ENCODE data around the gene P3H2.
A peak's percentile ranks its signal among the peaks of the same experiment; 100 is the strongest.
"Not testable (repeated sequence)": the region's sequence is repeated elsewhere in the genome, so short reads cannot be mapped to it uniquely, and the experiment has no call there.

P3H2 gene

DNA sequence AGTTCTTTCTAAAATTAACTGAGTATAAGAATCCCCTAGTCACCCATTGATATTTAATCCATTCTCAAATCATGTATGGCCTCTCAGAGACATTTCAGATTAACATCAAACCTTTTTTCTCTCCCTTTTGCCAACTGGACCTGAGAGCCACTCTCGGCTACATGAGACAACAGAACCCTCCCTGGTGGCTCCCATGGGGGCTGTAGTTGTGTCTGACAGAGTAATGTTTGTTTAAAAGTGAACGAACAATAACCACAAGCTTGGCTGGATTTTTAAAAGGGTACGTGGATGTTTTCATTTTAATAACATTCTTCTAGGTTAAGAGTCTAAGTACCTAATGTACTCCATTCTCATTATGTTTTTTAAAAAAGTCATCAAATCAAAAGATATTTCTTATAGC is 37.1 kb downstream of the P3H2 start:
- no peak for DNase-seq

DNA sequence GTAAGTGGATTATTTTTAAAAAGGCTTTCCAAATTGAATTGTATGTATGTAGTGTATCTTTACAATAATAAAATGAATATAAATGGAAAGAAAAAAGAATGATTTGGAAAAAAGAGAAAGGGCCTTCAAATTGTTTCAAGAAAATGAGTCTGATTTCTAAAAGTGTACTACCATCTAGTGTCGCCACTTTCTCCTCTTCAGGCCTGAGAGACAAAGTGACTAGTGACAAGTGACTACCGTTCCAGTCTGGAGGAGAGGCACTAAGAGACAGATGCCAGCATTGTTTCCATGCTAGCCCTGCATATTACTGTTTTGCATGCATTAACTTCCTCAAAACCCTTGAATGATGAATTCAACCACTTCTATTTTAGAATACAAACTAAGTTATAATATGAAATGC is 39.3 kb downstream of the P3H2 start:
- DNase-seq: no peak

DNA sequence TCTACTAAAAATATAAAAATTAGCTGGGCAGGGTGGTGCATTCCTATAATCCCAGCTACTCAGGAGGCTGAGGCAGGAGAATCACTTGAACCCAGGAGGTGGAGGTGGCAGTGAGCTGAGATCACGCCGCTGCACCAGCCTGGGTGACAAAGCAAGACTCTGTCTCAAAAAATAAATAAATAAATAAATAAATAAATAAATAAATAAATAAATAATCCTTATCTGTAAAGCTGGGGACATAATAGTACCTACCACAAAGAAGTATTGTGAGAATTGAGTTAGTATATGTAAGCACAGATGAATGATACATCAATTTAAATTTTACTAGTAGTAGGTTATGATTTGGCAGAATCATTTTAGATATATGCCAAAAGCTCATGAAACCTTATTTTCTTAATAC is 41.5 kb downstream of the P3H2 start:
- not testable (repeated sequence) for DNase-seq

DNA sequence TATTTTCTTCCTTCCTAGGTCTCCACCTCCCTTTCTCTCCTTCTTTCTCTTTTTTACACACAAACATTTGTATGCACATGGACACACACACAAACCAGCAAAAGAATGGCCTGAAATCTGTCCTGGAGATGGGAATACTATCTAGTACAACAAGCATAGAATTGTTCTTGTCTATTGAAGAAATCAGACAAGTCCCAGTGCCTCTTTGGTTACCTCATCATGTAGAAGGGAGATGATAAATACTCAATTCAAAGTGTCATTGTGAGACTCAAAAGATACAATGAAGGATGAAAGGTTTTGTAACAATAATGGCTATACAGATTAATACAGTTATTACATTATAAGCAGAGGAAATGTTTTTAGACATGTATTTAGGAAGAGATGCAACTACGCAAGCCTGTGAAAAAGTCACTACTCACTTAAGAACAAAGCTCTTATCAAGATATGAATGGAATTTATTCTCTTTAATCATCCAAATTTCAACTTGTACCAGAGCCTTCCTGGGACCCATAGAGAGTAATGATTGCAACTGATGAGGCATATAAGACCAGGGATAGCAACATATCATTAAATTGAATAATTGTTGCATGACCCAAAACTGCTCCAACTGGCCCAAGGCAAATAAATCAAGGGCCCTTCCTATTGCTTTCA is 43.2 kb downstream of the P3H2 start:
- no peak for DNase-seq

DNA sequence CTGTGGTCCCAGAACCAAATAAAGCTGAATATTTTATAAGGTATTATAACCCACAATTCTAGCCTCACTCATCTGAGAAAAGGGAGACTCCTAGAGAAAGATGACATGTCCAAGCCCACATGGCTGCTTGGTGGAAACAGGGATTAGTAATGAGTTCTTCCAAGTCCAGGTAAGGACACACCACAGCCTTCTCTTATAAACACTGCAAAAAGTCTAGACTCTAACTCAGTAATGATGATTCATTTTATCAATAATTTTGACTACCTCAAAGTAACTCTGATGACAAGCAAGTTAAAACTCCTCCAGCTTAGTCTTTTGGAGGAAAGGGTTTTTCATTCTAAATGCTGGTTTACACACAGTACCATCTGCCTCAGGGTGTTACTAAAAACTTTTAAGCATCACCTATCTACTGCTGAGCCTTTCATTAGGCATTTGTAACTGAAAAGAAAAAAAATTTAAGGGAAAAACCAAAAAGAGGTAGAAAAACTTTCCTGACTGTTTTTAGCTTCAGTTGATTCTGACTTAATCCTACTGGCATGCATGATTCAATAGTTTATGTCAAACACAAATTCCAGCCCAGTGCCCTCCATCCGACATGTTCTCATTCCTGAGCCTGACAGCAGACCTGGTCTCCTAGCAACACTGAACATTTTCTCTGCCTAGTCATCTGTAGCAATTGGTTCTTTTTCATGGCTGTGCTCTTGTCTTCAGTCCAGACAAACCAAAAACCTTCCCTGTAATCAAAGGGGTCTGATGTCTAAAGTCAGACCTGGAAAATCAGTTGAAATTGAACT is 43.9 kb downstream of the P3H2 start:
- peak in 1 of 3 experiments; percentile 26 for DNase-seq

DNA sequence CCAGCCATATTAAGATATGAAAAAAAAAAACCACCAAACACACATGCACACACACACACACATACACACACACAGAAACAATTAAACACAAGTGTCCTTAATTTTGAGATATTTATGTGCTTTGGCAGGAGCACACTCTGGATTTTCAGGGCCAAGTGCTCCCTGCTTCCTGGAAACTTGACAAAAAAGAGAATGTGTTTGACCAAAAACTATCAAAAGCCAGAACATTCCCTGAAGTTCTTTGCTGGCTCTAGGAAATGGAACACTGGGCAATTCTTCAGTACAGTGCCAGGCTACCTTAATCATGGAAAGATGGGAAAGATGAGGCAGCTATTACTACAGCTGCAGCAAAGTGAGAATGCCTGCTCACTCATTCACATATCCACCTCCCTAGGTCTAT is 44.6 kb downstream of the P3H2 start:
- DNase-seq: no peak

DNA sequence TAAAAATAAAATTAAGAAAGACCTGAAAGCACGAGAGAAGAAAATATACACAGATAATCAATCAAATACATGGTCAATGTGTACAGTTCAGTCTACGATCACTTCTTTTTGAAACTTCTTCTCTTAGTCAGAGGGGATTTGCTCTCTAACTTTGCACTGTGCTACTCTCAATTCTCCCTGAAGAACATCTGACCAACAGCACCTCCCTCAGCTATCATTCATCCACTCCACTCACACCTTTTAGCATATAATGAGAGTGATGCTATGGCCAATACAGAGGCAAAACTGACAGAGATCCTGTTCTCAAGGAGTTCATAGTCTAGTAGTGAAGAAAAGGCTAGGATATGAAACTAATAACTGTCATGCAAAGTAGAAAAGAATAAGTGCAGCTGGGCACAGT is 45.9 kb downstream of the P3H2 start:
- DNase-seq: no peak

DNA sequence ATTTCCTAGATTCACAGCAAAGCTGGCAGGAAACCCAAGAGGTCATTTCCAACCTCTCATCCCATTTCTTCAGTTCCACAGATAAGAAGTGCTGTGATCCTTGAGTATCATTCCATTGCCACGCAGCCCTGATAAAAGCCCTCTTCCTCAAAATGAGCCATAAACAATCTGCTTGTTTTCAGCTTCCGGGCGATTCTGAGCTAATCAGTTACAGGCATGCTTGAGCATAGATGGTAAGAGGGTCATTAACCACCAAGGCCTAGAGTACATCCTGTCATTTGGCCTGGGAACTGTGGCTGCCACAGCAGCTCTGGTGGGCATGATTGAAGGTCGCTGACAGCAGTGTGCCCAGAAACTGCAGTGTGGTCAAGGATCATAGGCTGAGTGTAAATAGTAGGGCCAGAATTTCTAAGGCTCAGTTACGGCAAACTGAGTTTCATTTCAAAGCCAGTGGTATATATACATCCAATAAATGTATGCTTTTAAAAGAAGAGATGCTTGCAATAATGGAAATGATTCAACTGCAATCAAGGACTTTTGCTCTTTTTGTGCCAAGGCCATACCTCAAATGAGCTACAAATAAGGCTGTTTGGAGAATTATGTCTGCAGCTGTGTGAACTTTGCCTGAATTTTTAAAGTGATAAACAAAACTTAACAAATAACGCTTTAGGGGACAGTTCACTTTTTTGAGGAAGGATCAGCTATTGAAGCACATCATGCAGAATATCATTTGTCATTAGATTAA is 47.3 kb downstream of the P3H2 start:
- DNase-seq: peak in 1 of 3 experiments; percentile 33

DNA sequence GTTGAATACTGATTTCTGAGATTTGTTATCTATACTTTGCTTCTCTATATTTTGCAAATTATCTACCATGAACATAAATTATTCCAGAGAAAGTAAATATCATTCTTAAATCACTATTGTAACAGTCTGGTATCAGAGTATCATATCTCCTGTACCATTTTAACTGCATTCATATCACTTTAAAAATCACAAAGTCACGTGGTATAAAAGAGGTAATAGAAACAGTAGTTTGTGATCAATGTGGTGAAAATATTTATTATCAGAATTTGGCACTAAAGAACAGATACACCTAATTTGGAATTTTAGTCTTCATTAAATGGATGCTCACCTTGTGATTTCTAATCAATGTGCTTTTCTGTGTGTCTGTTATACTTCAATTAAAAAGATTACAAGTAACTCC is 47.8 kb downstream of the P3H2 start:
- DNase-seq: no peak

DNA sequence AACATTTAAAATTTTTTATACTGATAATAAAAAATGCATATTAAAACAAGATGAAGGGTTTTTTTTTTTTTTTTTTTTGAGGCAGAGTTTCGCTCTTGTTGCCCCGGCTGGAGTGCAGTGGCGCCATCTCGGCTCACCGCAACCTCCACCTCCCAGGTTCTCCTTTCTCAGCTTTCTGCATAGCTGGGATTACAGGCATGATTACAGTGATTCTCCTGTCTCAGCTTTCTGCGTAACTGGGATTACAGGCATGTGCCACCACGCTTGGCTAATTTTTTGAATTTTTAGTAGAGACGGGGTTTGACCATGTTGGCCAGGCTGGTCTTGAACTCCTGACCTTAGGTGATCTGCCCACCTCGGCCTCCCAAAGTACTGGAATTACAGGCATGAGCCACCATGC is 48.8 kb downstream of the P3H2 start:
- not testable (repeated sequence) for DNase-seq

DNA sequence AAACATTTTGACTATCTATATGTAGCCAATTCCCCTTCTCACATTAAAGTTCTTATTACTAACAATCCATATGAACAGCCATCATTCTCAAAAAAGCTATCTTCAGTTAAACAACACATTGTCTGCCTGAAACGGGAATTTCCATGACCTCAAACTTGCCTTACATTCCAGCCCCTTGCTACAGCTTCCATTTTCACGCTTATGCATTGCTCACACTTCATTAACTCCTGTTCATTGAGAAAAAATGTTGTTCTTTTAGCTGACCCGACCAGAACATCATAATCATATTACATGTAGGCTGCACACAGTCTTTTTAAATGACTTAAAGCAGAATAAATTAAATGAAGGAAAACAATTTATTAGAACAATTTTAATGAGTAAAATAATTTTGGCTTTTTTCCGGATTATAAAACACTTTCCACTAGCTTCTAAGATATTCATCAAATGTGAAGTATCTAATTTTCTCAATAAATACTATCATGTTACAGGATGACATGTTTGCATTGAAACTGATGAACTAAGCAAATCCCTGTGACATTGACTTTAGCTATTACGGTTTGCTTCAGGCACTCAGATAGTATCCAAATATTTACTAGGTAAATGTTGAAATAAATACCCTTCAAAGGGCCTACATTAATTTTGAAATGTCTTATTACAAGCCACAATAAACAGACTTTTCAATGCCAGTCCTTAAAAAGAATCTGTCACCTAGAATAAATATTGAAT is 49.9 kb downstream of the P3H2 start:
- DNase-seq: peak in 1 of 3 experiments; percentile 63

DNA sequence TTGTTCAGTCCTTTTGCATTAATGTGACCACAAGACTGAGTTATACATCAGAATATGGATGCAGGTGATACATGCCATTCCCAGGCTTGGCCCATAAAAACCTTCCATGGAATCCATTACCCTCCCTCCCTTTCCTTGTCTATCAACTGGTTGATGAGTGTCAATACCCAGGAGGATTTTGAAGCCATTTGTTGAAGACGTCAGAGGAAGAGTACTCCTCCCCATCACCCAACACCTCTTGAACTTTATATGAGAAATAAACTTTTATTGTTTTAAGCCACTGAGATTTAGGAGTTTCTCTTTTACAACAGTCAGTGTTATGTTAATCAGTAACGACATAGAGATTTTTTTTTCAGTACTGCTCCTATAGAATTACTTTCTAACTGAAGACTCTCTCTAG is 55.5 kb downstream of the P3H2 start:
- DNase-seq: no peak

DNA sequence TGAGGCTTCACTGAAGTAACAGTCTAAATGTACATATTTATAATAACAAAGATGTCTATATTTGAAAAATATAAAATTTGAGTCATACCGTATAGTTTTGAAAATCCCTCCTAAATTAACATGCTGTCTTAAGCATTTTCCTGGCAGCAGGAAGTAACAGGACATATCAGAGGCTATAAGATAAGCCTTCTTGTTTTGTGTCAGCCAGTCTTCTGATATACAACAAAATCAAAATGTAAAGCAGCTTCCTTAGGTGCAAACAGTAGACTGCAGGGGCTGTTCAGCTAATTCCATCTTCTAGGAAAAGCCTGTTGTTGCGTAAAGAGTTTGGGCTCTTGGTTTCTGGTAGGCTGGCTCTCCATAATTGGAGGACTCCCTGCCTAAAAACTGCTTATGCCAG is 56.0 kb downstream of the P3H2 start:
- DNase-seq: no peak

DNA sequence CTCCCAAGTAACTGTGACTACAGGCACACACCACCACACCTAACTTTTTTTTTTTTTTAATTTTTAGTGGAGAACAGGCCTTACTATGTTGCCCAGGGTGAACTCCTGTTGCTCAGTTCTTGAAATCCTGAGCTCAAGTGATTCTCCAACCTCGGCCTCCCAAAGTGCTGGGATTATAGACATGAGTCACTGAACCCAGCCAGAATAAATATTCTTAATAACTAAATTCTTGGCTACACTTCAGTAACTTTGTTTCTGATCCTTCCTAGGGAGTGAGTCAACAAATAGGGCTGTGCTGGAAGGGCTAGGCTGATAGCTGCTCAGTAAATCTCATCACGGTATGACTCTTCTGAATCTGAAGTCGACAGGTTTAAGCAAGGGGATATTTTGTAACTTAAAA is 56.6 kb downstream of the P3H2 start:
- DNase-seq: no peak

DNA sequence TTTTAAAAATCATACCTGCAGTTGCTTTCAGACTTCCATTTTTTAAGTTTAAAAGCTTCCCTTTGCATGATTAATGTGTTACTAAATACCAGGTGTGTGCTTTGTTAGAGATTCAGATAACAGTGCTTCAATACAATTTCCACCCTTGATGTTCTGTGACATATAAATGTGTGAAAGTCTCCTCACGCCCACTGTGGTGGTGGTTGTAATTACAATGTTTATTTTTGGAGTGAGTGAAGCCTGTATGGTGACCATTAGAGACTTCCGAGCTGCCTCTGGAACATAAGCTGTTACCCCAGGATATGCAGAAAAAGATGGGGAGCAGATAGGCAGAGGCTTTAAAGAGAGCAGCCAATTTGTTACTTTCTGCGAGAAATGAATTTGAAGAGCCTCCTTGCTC is 57.2 kb downstream of the P3H2 start:
- no peak for DNase-seq

DNA sequence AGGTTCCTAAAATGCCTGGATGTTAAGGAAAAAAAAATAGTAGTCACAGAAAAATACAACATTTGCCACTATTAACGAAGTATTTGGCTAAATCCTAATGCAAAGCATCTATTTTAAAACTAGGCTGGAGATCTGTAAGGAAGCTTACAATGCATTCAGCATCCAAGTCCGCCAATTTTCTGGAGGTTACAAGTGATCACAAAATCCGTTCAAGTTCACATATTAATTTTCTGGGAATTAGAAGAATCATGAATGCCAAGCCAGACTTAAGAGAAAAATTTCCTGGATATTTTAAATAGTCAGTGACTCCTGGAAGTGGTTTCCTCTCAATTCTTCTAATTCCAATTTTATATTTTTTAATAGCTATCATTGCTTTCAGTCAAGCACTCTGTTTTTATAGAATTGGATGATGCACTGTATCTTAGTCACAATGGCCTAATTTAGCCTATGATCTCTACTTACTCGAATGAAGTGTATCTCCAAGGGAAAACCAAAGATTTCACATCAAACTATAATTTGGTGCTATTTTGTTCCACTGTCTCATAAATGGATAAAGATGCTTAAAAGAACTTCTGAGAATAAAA is 60.4 kb downstream of the P3H2 start:
- DNase-seq: no peak

DNA sequence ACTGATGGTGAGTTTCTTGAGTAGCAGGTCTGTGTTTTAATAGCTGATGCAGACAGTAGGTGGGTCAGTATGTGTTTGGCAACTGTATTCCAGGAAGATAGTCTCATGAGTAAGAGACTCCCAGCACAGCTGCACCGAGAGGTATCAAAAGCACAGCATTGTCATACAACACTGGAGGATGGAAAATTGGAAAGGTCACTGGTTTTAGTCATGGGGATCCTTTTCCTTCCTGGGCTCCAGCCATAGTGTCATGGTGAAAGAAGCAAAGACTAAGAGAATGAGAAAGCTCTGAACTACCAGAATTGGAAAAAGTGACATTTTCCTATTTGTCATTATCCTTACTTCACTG is 61.5 kb downstream of the P3H2 start:
- DNase-seq: no peak

DNA sequence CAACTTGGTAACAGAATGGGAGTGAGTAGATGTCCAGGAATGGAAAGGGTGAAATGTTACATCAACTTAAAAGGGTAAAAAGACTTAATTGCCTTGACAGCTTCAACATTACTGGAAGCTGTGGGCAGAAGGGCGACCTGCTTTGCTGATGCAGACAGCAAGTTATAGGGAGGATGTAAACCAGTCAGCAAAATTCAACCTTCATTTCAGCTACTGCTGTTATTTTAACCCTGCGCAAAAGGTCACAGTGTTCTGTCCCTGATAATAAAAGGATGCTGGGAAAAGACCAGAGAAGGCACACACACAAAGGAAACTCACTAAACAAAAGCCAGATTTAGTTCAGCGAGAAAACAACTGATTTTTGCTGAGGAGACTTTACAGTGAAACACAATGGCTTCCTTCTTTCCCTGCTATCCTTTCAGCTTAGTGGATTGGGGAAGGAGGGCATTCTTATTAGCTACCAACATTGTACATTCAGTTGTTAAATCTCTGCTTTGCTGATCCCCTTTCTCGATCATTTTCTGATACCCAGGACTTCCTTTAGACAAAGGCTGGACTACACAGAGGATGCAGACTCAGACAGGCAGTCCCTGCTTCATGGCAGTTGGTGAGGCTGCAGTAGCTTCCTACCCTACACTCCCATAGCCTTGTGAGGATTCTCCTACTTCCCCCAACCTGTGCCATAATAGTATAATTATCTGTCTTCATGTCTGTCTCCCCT is 62.0 kb downstream of the P3H2 start:
- DNase-seq: no peak

DNA sequence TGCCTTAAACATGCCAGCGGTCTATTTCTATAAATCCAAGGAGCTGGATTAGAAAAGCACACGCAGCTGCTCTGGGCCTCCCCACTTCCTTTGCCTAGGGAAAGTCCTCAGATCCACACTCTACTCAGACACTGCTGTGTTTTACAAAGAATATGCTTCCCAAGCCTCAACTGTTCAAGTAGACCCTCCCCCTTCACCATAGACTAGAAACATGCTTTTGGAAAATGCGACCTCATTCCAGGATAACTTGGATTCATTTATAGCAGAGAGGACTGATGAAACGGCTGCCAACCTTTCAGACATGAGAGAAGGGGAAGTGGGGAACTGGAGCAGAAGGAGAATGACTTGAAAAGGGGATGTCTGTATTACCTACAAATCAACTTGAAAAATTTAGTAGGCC is 64.0 kb downstream of the P3H2 start:
- no peak for DNase-seq

DNA sequence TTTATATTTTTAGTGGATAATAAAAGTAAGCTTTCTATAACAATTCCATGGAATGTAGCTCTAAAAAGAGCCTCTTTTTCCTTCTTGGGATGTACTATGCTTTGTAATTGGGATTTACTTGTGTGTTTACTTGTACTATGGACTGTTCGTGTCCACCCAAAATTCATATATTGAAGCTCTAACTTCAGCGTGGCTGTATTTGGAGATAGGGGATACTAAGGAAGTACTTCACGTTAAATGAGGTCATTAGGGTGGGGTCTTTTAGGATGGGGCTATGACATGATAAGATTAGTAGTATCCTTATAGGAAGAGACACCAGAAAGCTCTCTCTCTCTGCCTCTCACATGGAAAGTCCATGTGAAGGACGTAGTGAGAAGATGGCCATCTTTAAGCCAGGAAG is 64.9 kb downstream of the P3H2 start:
- no peak for DNase-seq

DNA sequence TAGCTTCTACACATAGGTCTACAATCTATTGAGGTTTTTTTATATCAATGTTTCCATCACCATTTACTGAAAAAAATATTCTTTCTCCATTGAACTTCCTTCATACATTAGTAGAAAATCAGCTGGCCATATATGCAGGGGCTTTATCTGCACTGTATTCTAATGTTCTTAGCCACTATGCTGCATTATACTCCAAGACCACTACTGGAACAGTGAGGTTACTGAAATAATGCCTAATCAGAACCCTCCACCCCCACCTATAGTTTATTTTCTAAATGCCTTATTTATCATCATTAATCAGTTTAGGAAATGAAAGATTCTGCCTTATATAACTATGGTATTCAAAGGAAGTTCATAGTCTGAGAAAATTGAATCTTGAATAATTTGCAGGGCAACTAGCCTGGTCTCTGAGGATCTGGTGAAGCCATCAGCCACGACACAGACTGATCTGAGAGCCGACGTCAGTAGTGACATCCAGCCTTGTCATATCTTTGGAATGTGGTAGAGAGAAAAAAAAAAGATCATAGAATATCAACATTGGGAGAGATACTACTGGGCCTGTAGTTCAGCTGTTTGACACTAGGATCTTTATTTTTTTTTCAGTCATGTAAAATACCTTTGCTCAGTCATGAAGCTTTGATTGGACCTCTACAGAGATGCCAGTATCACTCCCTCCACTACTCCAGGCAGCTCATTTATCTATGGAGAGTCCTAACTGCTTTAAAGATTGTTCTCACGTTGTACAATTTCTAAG is 66.6 kb downstream of the P3H2 start:
- DNase-seq: no peak

DNA sequence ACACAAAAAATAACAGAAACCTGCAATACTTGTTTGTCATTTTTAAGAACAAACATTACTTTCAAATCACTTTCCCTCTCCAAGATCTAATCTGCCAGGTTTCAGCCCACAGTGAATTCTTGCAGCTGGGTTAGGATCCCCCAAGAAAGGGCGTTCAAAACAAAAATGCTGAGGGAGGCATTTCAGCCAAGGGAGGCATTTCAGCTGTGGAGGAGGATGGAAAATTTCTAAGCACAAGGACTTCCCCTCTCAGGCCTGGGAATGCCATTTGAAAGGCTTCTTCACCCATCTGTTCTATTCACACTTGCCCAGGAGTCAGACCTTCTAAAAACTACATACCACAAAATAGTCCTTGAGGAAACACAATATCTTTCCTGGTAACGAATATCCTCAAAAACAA is 69.1 kb downstream of the P3H2 start:
- no peak for DNase-seq
